AG20443 (cell line): ENCODE measurements around the gene RIN1.
"Not testable (repeated sequence)": the region's sequence is repeated elsewhere in the genome, so short reads cannot be mapped to it uniquely, and the experiment has no call there.

ENCODE experiments used
- DNase-seq: peaks from one replicate; pipeline ENCODE4 v3.0.0; 2012; ENCODE audit warnings: low spot score, mixed read lengths

The RIN1 gene

DNA sequence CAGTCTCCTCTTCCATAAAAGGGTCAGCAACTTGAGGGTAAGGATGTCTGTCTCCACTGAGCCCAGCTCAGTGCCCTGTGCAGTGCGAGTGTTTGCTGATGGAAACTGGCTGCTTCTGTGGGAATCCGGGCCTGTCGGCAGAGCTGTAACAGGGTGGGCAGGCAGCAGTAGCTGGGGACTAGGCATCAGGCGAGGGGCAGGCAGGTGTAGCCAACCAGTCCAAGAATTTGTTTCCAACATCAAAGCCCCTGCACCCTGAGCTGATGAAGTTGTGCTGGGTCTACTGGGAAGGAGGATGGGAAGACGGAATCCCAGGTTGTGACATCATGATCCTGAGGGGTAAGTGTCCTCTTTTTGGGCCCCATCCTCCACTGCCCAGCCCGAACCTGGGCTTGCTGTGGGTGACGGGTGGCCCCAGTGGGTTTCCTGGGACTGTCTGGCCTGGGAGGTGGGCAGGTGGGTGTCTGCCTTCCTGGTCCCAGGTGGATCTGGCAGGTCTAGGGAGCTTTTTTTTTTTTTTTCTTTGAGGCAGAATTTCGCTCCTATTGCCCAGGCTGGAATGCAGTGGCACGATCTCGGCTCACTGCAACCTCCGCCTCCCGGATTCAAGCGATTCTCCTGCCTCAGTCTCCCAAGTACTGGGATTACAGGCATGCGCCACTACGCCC lies 24.3 kb upstream of the RIN1 start:
- no peak for DNase-seq

DNA sequence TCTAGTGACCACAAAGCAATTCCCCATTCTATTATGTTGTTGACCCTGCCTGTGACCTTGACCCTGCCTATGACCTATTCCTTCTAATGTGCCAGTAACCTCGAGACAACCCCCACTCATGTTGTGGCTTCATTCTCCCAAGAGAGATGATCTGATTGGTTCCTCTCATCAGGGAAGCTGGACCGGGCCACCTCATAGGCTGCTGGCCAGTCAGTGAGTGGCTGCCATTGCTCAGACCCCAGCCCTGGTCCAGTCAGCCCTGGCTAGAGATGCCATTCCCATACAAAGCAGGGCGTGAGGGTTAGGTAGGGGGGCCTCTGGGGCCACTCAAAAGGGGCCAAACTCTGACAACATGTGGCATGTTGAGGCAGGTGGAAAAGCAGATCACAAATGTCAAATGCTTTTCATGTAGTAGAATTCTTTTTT lies 23.4 kb upstream of the RIN1 start:
- no peak for DNase-seq

DNA sequence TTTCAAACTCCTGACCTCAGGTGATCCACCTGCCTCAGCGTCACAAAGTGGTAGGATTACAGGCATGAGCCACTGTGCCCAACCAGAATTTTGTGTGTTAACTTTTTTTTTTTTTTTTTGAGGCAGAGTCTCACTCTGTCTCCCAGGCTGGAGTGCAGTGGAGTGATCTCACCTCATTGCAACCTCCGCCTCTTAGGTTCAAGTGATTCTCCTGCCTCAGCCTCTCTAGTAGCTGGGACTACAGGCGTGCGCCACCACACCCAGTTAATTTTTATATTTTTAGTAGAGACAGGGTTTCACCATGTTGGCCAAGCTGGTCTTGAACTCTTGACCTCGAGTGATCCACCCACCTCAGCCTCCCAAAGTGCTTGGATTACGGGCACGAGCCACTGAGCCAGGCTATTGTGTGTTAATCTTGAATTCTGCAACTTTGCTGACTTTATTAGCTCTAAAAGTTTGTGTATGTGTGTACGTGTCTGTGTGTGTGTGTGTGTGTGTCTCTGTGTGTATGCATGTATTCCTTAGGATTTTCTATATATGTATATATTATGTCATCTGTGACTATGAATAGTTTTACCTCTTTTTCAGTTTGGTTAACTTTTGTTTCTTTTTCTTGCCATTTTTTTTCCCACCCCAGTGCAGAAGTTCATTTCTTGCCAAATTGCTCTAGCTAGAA lies 14.5 kb upstream of the RIN1 start:
- not testable (repeated sequence) for DNase-seq

DNA sequence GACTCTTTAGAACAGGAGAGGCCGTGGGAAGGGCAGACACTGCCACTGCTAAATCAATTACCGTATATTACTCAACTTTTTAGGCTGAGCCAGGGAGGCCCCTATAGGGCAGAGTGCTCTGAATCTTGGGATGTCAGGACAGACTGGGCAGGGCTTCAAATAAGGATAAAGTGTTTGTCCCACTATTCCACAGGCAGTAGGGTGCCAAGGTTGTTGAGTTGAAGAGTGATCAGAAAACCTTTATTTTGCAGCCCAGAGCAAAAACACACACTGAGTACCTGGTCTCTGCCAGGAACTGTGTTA lies 12.8 kb upstream of the RIN1 start:
- no peak for DNase-seq

DNA sequence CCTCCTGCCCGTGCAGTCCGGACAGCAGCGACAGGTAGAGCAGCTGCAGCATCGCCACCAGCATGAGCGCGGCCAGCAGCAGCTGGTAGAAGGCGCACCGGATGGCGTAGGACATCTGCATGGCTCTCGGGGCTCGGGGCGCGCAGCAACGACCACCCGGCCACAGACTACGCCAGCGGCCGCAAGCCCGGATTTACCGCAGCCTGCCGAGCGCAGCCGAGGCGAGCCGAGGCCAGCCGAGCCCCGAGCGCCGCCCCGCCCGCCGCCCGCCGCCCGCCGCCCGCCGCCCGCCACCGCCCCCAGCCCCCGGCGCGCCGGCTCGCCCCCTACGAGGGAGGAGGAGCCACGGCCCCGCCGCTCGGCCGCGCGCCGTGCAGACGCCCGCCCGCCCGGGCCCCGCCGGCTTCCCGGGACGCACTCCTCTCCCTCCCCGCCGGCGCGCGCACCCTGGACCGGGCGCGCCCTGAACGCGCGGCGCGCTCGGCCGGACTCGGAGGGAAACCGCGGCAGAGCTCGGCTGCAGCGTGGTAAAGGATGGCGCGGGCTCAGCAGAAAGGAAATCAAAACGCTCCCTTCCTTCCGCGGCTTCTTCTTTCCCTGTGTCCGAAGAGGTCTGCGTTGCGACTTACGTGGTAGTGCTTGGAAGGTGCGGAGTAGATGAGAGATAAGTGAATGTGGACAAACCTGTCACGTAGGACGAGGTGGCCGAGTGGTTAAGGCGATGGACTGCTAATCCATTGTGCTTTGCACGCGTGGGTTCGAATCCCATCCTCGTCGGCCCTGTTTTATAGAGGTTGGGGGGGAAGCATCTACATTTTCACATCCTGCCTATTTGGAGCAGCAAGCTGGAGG lies 11.4 kb upstream of the RIN1 start, which contains the start of gene B4GAT1:
TSS of gene B4GAT1 (minus strand) at position 205 of the 852 bp plus-strand sequence. CDS start at position 121, 84 bp downstream.
- DNase-seq: peak; percentile 88

DNA sequence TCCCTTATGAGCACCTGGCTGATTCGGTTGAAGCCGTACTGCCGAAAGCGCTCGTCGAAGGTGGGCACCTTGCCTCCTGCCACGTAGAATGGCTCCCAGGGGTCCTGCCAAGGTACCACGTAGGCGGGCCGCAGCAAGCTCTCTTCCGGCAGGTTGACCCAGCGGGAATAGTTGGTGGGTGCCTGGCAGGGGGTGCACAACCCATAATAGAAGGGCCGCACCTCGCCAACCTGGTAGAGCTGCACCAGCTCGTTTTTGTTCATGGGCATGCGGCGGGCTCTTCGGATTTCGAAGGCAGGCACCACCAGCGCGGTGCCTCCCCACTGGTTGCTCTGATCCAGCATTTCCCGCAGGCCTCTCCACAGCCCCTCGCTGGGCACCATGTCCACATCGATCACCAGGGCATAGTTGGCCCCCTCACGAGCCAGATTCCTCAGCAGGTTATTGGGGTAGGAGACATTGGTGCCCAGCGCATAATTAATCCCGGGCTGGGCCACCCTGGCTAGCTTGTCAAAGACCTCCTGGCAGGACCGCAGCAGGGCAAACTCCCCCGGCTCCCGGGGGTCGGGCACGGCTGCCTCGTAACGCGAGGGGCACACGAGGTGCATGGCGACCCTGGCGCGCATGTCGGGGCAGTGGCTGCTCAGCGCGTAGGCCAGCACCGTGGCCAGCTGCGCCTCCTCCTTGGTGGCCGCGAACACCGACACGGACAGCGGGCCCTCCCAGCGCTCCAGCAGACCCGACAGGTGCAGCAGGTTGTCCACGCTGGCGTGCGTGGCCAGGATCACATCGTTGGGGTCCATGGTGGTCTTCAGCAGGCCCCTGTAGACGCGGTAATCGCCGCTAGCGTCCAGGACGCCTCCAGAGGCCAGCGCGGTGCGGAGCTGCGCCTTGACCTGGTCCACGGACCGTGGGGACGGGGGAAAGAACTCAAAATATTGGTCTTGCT lies 10.5 kb upstream of the RIN1 start:
- DNase-seq: no peak

DNA sequence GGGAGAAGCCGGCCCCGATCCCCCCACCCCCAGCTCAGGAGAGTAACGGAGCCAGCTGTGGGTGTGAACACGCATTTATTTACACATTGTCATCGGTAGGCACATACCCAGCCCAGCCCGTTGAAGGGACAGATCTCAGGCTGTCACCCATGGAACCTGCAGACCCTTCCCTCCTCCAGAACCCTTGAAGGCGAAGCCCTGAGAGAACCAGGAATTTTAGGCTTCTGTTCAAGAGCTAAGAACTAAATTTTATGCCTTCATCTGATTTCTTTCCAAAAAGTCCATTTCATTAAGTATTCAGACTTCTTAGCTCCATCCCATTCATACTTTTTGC lies 9.0 kb upstream of the RIN1 start:
- DNase-seq: no peak

DNA sequence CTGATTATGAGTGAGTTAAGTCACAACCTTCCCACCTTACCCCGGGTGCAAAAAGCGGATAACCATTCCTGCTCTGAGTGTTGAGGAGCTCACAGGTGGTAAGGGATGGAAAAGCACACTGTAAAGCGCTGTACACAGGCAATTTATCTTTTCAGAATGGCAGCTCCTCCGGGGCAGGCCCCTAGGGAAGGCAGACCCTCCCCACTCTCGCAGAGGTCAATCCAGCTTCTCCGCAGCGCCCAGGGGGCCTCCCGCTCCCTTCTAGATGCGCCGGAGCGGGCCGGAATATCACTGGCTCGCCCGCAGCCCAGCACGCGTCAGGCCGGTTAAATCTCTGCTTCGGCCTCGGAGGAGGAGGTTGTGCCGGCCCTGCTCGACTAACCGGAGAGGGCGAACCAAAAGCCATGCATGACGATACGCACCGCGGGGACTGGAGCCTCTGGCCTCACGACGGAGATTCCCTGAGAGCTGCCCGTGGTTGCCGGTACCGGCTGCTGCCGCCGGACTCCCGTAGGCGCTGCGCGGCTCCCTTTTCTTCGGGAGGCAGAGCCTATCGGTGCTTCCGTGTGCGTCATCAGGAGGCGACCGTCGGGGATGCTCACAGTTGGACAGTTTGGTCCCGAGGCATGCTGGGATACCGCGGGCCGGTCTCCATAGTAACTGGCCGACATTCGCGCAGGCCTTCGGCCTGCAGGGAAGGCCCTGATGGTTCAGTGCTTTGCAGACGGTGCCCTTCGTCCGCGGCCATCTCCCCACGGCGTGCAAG lies 8.5 kb upstream of the RIN1 start, which contains the start of gene BRMS1:
TSS of gene BRMS1 (minus strand) at position 555 of the 766 bp plus-strand sequence. CDS start 2,870 bp downstream, outside the sequence.
- peak; percentile 95 for DNase-seq

DNA sequence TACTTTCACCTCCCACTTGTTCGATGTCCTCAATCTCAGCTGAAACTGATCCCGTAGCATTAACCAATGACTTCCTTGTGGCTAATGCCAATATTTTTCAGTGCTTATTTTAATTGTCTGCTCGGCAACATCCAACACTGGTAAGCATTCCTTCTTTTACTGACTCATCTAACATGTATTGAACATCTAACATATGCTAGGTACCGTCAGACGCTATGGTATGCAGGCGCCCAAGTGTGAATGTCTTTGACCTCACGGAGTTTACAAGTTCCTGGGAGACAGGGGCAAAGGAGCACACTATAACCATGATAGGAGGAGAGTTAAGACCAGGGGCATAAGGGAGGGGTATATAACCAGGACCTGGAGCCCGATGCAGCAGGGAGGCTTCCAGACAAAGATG lies 6.9 kb upstream of the RIN1 start:
- DNase-seq: no peak

DNA sequence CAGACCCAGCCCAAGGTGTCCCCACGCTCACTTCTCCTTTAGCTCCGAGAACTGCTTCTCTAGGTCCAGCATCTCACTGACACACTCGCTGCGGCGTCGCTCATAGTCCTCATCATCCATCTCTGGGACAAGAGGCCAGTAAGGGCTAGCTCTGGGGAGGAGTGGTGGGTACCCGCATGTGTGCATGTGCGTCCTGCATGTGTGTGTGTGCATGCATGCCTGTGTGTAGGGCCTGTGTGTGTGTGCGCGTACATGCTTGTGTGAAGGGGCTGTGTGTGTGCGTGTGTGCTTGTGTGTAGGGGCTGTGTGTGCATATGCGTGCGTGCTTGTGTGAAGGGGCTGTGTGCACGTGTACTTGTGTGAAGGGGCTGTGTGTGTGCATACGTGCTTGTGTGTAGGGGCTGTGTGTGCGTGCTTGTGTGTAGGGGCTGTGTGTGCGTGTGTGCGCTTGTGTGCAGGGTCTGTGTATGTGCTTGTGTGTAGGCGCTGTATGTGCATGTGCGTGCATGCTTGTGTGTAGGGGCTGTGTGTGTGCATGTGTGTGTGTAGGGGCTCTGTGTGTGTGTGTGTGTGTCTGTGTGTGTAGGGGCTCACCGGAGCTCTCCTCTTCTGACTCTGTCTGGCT lies 5.4 kb upstream of the RIN1 start:
- no peak for DNase-seq

DNA sequence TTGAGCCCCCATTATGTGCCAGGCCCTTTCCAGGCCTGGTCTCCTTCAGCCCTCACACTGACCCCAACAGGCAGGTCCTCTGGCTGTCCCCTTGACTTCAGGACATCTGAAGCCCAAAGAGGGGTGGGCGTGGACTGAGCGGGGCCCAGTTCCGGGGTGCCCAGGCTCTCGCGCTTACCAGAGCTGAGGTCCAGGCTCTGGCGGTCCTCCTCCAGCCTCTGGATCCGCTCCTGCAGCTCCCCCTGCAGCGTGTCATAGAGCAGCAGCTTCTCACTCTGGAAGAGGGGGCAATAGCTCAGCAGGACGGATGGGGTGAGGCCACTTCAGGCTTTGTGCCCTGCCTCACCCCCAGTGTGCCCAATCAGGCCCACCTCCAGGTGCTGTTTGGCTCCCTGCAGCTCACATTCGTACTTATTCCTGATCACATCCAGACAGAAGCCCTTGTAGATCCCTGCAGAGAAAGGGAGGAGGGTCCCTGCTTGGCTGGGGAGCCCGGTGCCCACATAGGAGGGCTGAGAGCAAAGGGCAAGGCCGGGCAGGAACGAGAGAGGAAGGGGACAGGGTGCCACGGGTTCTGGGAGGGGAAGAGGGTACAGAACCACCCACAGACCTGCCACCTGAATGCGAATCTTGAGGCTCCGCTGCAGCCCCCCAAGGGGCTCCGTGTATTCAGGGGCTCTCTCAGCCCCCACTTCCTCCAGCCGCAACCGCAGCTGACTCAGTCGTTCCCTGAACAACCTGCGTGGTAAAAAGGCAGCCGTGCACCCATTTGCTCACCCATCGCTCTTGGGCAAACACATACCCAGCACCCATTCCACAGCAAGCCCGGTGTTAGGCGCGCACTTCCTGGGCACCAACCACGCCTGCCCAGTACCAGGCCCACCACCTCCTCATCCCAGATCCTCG lies 4.6 kb upstream of the RIN1 start:
- no peak for DNase-seq

DNA sequence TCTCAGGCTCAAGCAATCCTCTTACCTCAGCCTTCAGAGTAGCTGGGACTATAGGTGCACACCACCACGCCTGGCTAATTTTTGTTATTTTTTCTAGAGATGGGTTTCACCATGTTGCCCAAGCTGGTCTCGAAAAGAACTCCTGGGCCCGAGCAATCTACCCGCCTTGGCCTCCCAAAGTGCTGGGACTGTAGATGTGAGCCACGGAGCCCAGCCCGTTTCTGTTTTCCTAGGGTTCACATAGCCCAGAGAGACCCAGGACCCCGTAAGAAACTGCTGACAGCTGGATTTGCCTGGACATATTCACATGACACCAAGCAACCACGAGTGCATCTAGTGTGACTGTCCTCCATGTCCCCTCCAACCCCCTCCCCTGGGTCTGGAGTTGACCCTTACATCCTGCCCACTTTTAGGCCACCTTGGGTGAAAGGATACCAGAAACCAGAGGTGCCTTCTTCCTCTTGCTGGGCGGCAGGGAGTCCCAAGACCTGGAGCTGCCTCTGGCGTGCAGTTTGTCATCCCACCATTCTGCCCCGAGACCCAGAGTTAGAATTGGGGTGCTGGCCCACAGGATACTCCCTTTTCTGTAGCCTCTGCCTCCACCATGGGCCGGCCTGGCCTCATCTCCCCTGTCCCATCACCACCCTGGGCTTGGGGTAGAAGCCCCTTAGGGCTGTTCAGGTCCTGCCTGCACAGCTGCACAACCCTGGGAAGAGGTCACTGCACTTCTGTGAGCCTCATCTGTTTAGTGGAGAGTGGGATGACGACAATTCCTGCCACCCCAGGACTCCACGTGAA lies 3.7 kb upstream of the RIN1 start:
- DNase-seq: no peak

DNA sequence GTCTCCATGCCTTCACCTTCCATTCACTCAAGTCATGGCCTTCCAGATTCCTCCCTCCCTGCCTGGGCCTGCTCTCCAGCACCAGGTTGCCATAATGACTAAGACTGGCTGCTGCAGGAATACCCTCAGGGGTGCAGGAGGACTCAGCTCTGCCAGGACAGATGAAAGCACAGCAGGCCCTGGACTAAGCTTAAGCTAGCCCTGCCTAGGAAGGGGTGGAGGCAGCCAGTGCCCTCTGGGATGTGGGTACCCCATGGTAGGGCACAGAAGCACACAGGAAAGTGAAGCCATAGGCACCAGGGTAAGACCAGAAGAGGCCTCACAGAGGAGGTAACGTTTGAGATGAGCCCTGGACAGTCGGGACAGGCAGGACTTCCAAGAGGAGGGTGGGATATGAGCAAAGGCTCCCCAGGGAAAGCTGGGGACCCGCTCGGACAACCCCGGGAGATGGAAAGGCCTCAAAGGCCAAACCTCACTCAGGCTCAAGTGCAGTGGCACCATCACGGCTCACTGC lies 3.0 kb upstream of the RIN1 start:
- no peak for DNase-seq

DNA sequence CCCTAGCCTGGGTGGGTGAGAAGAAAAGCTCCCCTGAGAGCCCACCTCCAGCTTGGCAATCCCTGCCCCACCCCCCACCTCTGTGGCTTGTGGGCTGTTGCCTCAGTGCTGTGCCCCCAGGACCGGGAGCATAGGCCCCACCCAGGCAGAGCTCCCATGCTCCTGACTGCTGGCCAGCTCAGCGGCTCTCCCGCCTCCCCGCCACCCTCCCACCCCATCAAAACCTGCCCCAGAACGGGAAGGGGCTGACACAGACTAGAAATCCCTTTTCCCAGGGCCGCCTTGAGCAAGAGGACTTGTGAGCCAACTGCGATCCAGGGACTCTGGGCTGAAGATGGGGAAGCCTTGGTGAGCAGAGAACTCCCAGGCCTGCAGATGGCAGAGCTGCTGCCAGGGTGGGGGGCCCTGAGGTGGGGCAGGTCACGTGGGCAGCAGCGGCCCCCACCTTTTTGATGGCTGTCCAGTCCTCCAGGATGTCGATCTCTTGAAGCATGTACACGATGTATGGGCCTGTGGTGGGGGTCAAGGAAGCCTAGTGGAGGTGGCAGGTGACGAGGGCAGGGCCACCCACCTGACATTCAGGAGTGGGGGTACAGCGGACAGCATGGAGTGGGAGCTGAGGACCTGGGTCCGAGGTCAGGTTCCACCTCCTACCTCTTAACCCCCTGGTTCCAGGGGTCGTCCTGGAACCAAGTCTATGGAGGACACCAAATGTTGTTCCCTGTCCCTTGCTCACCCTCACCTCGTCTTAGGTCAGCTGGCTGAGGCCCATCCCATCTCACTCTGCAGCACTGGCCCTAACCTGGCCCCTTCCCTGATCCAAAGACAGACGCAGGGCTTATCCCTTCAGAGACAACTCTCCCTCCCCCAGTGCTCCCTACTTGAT lies 2.3 kb upstream of the RIN1 start:
- DNase-seq: no peak

DNA sequence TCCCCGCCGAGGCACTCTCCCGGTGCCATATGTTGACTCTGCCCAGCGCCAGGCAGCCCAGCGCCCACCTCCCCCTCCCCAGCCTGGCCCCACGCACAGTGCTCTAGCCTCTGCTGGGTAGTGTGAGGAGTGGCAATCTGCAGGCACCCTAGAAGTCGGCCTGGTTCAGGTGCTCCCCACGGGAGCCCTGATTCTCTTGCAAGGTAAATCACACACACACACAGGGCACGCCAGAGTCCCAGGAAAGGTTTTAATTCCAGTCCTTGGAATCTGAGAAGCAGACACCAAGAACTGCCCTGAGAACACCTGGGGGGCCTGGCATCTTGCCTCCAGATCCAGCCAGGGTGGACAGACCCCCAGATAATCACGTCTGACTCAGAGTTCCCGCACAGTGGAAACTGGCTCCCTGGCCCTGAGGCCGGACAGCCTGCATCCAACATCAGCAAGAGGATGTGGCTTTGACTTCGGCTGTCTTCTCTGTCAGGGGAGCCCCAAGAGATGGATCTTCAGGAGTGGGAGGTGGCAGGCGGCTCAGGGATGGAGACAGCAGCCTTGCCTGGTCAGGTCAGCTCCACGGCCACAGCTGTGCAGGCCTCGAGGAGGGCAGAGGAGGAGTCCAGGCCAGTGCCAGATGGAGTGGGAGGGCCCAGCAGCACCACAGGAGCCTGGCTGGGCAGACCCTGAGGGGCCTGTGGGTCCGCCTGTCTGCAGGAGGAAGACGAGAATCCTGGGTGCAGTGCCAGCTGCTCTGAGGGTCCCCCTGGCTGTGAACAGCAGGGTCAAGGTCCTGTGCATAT lies 1.1 kb upstream of the RIN1 start:
- DNase-seq: no peak

DNA sequence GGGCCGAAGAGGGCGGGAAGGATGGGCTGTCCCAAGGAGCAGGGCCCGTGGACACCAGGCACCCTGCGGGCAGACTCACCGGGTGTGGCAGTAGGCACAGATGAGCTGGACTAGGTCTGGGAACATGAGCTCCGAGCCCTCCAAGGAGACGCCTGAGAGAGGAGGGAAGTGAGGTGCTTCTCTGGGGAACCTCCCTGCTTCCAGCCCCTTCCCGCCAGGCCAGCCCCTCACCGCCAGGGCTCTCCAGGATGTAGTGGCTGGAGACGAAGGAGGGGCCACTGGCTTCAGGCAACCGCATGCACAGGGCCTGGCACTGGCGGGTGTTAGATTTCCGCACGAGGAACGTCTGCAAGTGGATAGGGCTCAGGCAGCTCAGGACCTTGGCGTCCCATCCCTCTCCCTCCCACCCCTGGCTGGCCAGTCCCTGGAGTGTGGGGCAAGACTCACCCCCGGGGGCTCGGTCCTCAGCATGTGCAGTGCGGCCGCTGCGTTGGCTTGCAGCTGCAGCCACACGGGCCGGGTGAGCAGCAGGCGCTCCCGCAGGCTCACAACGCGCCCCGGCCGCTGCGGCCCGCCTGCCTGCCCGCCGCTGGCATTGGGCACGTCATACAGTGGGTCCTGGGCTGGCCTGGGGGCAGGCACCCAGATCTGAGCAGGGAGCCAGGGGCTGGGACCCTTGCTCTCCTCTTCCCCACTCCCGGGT lies 552 bp downstream of the RIN1 start:
- peak; percentile 55 for DNase-seq
